ENCODE results near the gene ABI2.

Gene ABI2

DNA sequence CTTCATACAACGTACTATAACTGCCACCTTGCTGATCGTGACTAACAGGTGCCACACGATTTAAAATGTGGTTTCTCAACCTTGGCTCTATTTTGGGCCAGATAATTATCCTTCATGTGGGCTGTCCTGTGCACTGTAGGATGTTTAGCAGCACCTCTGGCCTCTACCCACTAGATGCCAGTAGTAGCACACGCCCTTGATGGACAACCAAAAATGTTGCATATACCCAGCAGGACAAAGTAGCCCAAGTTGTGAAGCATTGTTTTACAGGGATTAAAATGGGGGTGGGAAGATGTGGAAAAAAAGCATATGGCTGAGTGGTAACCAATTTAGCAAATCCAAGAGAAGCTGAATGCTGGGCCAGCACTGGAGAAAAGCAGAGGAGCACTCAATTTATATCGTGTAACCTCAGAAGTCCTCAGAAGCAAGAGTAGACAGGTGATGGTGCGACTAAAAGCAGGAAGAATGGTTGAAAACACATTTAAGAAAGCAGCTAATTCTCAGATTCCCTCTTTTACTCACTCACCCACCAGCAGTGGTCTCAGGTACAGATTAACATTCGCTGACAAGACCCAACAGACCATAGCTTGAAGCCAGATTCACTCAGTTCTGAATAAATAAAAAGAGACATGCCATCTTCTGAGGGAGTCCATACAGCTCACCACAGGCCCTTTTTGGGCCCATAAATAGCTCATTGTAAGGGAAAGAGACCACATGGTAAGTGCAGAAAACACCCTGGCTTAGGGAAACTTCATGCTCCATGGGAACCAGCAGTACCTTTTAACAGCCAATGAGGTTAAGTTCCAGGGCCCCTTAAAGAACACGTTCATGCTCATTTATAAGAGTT, 156.3 kb downstream of the ABI2 start:
- DNase-seq, result peak in 1 of 2 donors; percentile 12

GRCh38 chr2:203489531-203489930, 161.3 kb downstream of the ABI2 start:
- DNase-seq, result no peak

DNA sequence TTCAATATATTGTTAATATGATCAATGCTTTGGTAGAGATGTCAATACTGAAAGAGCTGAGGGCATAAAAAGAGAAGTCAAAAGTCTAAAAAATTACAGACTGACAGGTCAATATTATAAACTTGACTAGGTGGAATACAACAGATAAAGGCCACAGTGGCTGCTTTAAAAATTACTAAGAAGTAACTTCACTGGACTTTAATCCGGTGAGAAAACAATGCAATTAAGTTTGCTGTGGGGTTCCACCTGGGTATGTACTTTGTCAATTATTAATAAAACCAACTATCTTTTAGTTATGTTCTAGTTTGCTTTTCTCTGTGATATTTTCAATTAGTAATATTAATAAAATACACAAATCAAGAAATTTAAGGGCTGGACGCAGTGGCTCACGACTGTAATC, 162.2 kb downstream of the ABI2 start:
- DNase-seq, result no peak

GRCh38 chr2:203492965-203493364, 164.8 kb downstream of the ABI2 start:
- DNase-seq, result no peak

Measured in bone marrow (tissue), 2 donors.